ENCODE data around the gene COL28A1.

DNA sequence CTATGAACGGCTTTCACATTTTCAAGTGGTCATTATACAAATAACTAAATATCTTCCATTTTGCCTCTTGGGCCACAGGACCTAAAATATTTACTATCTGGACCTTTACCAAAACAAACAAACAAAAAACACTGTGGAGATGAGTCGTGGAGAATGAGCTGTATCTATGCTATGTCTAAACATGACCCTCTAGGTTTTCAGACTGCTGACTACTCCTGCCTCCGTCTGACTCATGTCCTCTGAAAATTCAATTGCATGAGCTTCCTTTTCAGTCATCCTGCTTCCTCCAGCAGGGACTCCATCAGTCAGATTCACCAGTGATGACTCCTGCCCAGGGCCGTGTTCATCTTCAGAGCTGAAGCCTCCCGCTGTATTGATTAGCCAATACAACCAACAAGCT, 96.8 kb downstream of the COL28A1 start:
- TF ChIP-seq, protein P1, sequence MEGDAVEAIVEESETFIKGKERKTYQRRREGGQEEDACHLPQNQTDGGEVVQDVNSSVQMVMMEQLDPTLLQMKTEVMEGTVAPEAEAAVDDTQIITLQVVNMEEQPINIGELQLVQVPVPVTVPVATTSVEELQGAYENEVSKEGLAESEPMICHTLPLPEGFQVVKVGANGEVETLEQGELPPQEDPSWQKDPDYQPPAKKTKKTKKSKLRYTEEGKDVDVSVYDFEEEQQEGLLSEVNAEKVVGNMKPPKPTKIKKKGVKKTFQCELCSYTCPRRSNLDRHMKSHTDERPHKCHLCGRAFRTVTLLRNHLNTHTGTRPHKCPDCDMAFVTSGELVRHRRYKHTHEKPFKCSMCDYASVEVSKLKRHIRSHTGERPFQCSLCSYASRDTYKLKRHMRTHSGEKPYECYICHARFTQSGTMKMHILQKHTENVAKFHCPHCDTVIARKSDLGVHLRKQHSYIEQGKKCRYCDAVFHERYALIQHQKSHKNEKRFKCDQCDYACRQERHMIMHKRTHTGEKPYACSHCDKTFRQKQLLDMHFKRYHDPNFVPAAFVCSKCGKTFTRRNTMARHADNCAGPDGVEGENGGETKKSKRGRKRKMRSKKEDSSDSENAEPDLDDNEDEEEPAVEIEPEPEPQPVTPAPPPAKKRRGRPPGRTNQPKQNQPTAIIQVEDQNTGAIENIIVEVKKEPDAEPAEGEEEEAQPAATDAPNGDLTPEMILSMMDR (IDR thresholded peaks at IDR 0.05; ENCODE audit: low read depth, low read length): no peak
- no peak for TF ChIP-seq EZH2phosphoT487 (IDR thresholded peaks at IDR 0.05; ENCODE audit: low read depth)
